Fibroblast of lung (primary cell): Measurements from ENCODE around the gene RFXANK. TPM values are rescaled to one million over a fixed set of nuclear protein-coding genes. Genes with fewer than 3 reads are reported as not detected.

Experiments used
- DNase-seq, 2 donors: peaks; one replicate each; pipeline versions ENCODE4 v3.0.0 to v3.0.0-alpha.2; 2010; ENCODE audit warnings: low read depth in 2 of 2
- H2AFZ ChIP-seq: 2 replicates; pipeline ENCODE4 v1.5.1; 2012; ENCODE audit warnings: low read length, control low read depth, inconsistent platforms
- H3K27ac ChIP-seq: 2 replicates; pipeline ENCODE4 v1.5.1; 2011; ENCODE audit warnings: low read length, control low read depth; ENCODE audit not compliant: insufficient read depth
- H3K27me3 ChIP-seq: 2 replicates; pipeline ENCODE4 v1.5.1; 2011; ENCODE audit warnings: mild to moderate bottlenecking, low read length; ENCODE audit not compliant: control insufficient read depth, insufficient read depth
- H3K36me3 ChIP-seq: 2 replicates; pipeline ENCODE4 v1.5.1; 2011; ENCODE audit warnings: low read length; ENCODE audit not compliant: control insufficient read depth, insufficient read depth
- H3K4me1 ChIP-seq: 2 replicates; pipeline ENCODE4 v1.5.1; 2011; ENCODE audit warnings: low read length; ENCODE audit not compliant: control insufficient read depth, insufficient read depth; ENCODE audit errors: extremely low read depth
- H3K4me2 ChIP-seq: 2 replicates; pipeline ENCODE4 v1.5.1; 2011; ENCODE audit warnings: low read length, control low read depth; ENCODE audit not compliant: insufficient read depth; ENCODE audit errors: extremely low read depth
- H3K4me3 ChIP-seq, 4 experiments: fragments of 200-600 bp in 1 of 4; sonication (generic) in 1 of 4; replicated peaks in 1 of 4; 2 replicates each; pipeline ENCODE4 v1.5.1; 2011 to 2016; ENCODE audit warnings: low read length in 4 of 4, low read depth in 3 of 4, mild to moderate bottlenecking in 3 of 4, control low read depth in 2 of 4, inconsistent platforms in 1 of 4, mixed read lengths in 1 of 4; ENCODE audit not compliant: insufficient read depth in 1 of 4; ENCODE audit errors: control extremely low read depth in 1 of 4
- H3K79me2 ChIP-seq: 2 replicates; pipeline ENCODE4 v1.5.1; 2012; ENCODE audit warnings: mild to moderate bottlenecking, low read length, inconsistent platforms; ENCODE audit not compliant: control insufficient read depth, insufficient read depth
- H3K9ac ChIP-seq: 2 replicates; pipeline ENCODE4 v1.5.1; 2011; ENCODE audit warnings: mild to moderate bottlenecking, low read length, control low read depth; ENCODE audit not compliant: insufficient read depth
- H3K9me3 ChIP-seq: 2 replicates; pipeline ENCODE4 v1.5.1; 2012; ENCODE audit warnings: low read depth, low read length; ENCODE audit not compliant: control insufficient read depth, insufficient read depth
- H4K20me1 ChIP-seq: 2 replicates; pipeline ENCODE4 v1.5.1; 2011; ENCODE audit warnings: low read length; ENCODE audit not compliant: control insufficient read depth, insufficient read depth; ENCODE audit errors: extremely low read depth
- EZH2 ChIP-seq: IDR thresholded peaks from 2 replicates; pipeline ENCODE4 v1.5.1; 2012; ENCODE audit warnings: low read length, control low read depth, mild to moderate bottlenecking; ENCODE audit errors: missing control alignments
- polyA plus RNA-seq, 2 donors: library from polyadenylated mRNA; depleted of rRNA in 1 of 2; stranded (reverse) in 1 of 2; unstranded in 1 of 2; fragments of >200 nt; gene quantifications; 2 replicates each; pipeline ENCODE4 v1.2.1, GENCODE V29; 2011 to 2012; ENCODE audit warnings: missing spikeins in 1 of 2
- total RNA-seq: library from RNA; depleted of rRNA; stranded (reverse); fragments of >200 nt; gene quantifications from 2 replicates; pipeline ENCODE4 v1.2.1, GENCODE V29; 2014
- TF ChIP-seq, protein P1 (sequence below), 2 donors: IDR thresholded peaks in 1 of 2; conservative IDR thresholded peaks in 1 of 2; 1 replicate in 1 of 2; 2 replicates in 1 of 2; pipeline ENCODE4 v1.5.1; 2011 to 2012; ENCODE audit warnings: low read length in 2 of 2, control low read depth in 1 of 2, inconsistent platforms in 1 of 2, low read depth in 1 of 2, mild to moderate bottlenecking in 1 of 2

Gene RFXANK
- total and polyA plus RNA-seq, 2 donors (not counting 1 experiment from before 2014, with no cell fraction given), result 31.9 to 65.2 TPM

DNA sequence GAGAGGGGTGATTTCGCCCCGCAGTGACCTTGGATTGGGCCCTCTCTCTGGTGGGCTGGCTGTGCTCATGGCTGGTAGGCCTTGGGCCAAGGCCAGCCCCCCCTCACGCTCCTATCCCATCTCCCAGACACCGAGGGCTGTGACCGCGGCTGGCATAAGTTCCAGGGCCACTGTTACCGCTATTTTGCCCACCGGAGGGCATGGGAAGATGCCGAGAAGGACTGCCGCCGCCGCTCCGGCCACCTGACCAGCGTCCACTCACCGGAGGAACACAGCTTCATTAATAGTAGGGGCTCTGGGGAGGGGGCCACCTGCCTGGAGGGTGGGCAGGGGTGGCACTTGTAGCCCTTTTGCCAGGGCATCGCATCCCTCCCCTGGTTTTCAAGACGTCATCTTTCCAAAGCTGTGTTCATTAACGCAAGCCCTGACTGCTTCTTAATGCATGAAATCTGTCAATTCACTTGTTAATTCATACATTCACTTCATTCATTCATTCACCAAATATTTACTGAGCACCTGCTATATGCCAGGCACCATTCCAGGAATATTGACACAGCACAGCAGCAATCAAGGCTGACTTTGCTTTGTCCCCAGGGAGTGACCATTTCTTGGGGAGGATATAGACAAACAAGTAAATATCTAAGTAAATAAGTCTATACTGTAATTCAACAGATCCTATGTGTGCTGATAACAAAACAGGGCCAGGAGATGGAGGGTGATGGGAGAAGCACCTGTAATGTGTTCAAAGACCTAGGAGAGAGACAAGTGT lies 46.3 kb downstream of the RFXANK start:
- H3K79me2 ChIP-seq, result no peaks in the 10 kb centered on the region

DNA sequence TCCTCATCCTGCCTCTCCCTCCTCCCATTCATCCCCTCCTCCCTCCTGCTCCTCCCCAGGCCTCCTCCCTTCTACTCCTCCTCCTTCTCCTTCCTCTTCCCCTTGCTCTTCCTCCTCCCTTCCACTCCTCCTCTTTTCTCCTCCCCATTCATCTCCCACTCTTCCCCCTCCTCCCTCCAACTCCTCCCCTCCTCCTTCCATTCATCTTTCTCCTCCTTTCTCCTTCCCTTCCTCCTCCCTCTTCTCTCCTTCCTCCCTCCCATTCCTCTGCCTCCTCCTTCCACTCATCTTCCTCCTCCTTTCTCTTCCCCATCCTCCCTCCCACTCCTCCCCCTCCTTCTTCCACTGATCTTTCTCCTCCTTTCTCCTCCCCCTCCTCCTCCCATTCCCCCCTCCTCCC lies 47.6 kb downstream of the RFXANK start:
- Histone ChIP-seq H4K20me1 (no peaks in the 10 kb centered on the region), H3K27ac (no peak overlapping the region), H3K4me2 (no peak overlapping the region), H2AFZ (no peak overlapping the region), H3K4me1 (no peaks in the 10 kb centered on the region), H3K9ac (no peak overlapping the region), H3K9me3 (no peaks in the 10 kb centered on the region), H3K27me3 (no peaks in the 10 kb centered on the region), H3K4me3 (no peak overlapping the region), H3K36me3 (no peaks in the 10 kb centered on the region), H3K79me2 (no peaks in the 10 kb centered on the region)
- no peak for TF ChIP-seq EZH2
- TF ChIP-seq, protein P1, sequence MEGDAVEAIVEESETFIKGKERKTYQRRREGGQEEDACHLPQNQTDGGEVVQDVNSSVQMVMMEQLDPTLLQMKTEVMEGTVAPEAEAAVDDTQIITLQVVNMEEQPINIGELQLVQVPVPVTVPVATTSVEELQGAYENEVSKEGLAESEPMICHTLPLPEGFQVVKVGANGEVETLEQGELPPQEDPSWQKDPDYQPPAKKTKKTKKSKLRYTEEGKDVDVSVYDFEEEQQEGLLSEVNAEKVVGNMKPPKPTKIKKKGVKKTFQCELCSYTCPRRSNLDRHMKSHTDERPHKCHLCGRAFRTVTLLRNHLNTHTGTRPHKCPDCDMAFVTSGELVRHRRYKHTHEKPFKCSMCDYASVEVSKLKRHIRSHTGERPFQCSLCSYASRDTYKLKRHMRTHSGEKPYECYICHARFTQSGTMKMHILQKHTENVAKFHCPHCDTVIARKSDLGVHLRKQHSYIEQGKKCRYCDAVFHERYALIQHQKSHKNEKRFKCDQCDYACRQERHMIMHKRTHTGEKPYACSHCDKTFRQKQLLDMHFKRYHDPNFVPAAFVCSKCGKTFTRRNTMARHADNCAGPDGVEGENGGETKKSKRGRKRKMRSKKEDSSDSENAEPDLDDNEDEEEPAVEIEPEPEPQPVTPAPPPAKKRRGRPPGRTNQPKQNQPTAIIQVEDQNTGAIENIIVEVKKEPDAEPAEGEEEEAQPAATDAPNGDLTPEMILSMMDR (conservative IDR thresholded peaks at IDR 0.05 in 1 of 2, IDR thresholded peaks at IDR 0.05 in 1 of 2; ENCODE audit: low read depth in 1 of 2, low read length in 2 of 2), result no peak
- no peak for DNase-seq

More for the DNA sequence above, 46.3 kb downstream of the RFXANK start:
- Histone ChIP-seq H3K9me3 (no peaks in the 10 kb centered on the region), H3K36me3 (no peaks in the 10 kb centered on the region), H3K27me3 (no peaks in the 10 kb centered on the region), H3K4me3 (no peak overlapping the region), H4K20me1 (no peaks in the 10 kb centered on the region), H3K4me1 (no peaks in the 10 kb centered on the region), H3K4me2 (no peak overlapping the region), H2AFZ (no peak overlapping the region), H3K9ac (no peak overlapping the region), H3K27ac (no peak overlapping the region)
- TF ChIP-seq, protein P1 (conservative IDR thresholded peaks at IDR 0.05 in 1 of 2, IDR thresholded peaks at IDR 0.05 in 1 of 2; ENCODE audit: low read depth in 1 of 2, low read length in 2 of 2), result no peak
- no peak for TF ChIP-seq EZH2
- no peak for DNase-seq

DNA sequence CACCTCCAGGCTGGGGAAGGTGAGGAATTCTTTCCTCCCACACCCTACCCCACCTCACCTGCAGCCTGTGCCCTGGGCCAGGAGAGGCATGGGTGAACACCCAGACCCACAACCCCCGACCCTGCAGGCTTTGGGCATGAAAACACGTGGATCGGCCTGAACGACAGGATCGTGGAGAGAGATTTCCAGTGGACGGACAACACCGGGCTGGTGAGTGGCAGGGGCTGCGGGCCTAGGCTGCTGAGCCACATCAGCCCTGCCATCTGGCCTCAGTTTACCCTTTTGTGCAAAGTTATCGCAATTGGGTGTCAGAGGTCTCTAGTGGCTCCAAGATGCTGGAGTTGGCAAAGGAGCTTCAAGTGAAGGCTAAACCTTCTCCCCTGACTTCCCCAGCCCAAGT lies 48.4 kb downstream of the RFXANK start:
- no peak overlapping the region for H2AFZ ChIP-seq
- H3K27ac ChIP-seq, result no peak overlapping the region
- no peak overlapping the region for H3K4me3 ChIP-seq
- no peaks in the 10 kb centered on the region for H3K4me1 ChIP-seq
- no peak overlapping the region for H3K4me2 ChIP-seq
- TF ChIP-seq, protein P1 (conservative IDR thresholded peaks at IDR 0.05 in 1 of 2, IDR thresholded peaks at IDR 0.05 in 1 of 2; ENCODE audit: low read depth in 1 of 2, low read length in 2 of 2), result no peak
- no peak for TF ChIP-seq EZH2
- H3K27me3 ChIP-seq, result no peaks in the 10 kb centered on the region
- no peaks in the 10 kb centered on the region for H3K36me3 ChIP-seq
- H4K20me1 ChIP-seq, result no peaks in the 10 kb centered on the region
- H3K9me3 ChIP-seq, result no peaks in the 10 kb centered on the region
- H3K79me2 ChIP-seq, result no peaks in the 10 kb centered on the region
- H3K9ac ChIP-seq, result no peak overlapping the region
- DNase-seq, result no peak
